OCI-LY3 (cell line): ENCODE data around the gene MBNL1.

ENCODE experiments used
- CTCF ChIP-seq: fragments of 200-600, 300-600 bp; sonication (generic); IDR thresholded peaks from 2 replicates; pipeline ENCODE4 v1.5.1; 2014; ENCODE audit warnings: antibody characterized with exemption, low read length, low read depth
- EZH2phosphoT487 ChIP-seq: fragments of 200-600 bp; shearing (Covaris generic); IDR thresholded peaks from 2 replicates; pipeline ENCODE4 v1.6.1; 2018; ENCODE audit warnings: antibody characterized with exemption, mixed run types, low read depth

DNA sequence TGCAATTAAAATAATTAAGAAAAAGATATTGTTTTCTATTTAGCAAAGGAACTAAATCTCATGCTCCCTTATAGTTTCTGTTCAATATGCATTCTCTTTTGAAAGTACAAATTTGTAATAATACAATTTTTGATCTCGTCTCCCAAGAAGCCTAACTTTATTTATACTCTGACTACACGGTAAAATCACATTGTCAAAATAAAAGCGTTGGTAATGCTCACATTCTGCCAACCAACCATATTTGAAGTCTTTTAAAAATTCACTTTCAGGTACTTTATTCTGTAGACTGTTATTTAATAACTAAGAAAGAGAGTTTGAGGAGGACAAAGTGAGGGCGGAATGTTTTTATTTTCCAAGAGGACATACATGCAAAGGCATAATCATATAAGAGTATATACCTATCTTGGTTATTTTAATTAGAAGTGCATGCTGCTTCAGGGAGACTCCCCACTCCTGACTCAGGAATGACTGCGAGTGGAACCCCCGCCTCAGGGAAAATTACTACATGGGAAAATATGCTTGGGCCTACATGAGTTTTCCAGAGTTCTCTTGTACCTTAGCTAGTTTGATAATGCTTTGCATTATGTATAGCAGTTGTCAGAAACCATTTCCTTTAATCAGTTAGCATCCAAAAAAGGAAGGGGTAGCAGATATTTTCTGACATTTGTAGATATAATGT, 19.3 kb downstream of the MBNL1 start:
- TF ChIP-seq CTCF (no peak), EZH2phosphoT487 (no peak)
